CD14-positive monocyte (primary cell): ENCODE data around the gene PRAC1. TPM values are rescaled to one million over a fixed set of nuclear protein-coding genes. Genes with fewer than 3 reads are reported as not detected.

Experiments used
- DNase-seq, 3 donors: peaks; one replicate each; pipeline ENCODE4 v3.0.0-alpha.2; 2011 to 2022
- H2AFZ ChIP-seq: 2 replicates; pipeline ENCODE4 v1.6.0; 2012; ENCODE audit warnings: mild to moderate bottlenecking, low read depth, low read length, inconsistent platforms; ENCODE audit not compliant: insufficient read depth, poor library complexity, severe bottlenecking
- H3K27ac ChIP-seq, 2 donors: 1 replicate in 1 of 2; 2 replicates in 1 of 2; pipeline ENCODE4 v1.5.1; 2012 to 2013; ENCODE audit warnings: low read length in 2 of 2, control low read depth in 1 of 2, inconsistent platforms in 1 of 2, low read depth in 1 of 2, mild to moderate bottlenecking in 1 of 2
- H3K27me3 ChIP-seq, 2 donors: one replicate each; pipeline versions ENCODE4 v1.6.0 to v1.6.1; 2011 to 2013; ENCODE audit warnings: low read length in 2 of 2; ENCODE audit not compliant: control insufficient read depth in 2 of 2, insufficient read depth in 2 of 2
- H3K36me3 ChIP-seq, 2 donors: replicated peaks in 1 of 2; 1 replicate in 1 of 2; 2 replicates in 1 of 2; pipeline versions ENCODE4 v1.5.1 to v1.6.1; 2012 to 2013; ENCODE audit warnings: low read length in 2 of 2, control low read depth in 1 of 2, inconsistent platforms in 1 of 2, mild to moderate bottlenecking in 1 of 2; ENCODE audit not compliant: insufficient read depth in 2 of 2, control insufficient read depth in 1 of 2
- H3K4me1 ChIP-seq, 2 donors: 1 replicate in 1 of 2; 2 replicates in 1 of 2; pipeline versions ENCODE4 v1.5.1 to v1.6.1; 2012 to 2013; ENCODE audit warnings: low read length in 2 of 2, control low read depth in 1 of 2, inconsistent platforms in 1 of 2, mild to moderate bottlenecking in 1 of 2, moderate library complexity in 1 of 2; ENCODE audit not compliant: insufficient read depth in 2 of 2, control insufficient read depth in 1 of 2
- H3K4me2 ChIP-seq: replicated peaks from 2 replicates; pipeline ENCODE3; 2012; ENCODE audit warnings: low read length, moderate library complexity, mild to moderate bottlenecking; ENCODE audit not compliant: poor library complexity, severe bottlenecking; ENCODE audit errors: extremely low read depth
- H3K4me3 ChIP-seq, 3 experiments: fragments of 200-600 bp in 1 of 3; sonication (generic) in 1 of 3; replicated peaks in 1 of 3; 1 replicate in 2 of 3; 2 replicates in 1 of 3; pipeline ENCODE4 v1.5.1; 2011 to 2013; ENCODE audit warnings: low read length in 3 of 3, mild to moderate bottlenecking in 3 of 3, control low read depth in 2 of 3, low read depth in 2 of 3, inconsistent platforms in 1 of 3, moderate library complexity in 1 of 3
- H3K79me2 ChIP-seq: 2 replicates; pipeline ENCODE4 v1.6.0; 2012; ENCODE audit warnings: mild to moderate bottlenecking, control low read depth, inconsistent platforms, low read length, moderate library complexity; ENCODE audit not compliant: insufficient read depth
- H3K9ac ChIP-seq: 2 replicates; pipeline ENCODE4 v1.6.0; 2017; ENCODE audit warnings: low read length, mild to moderate bottlenecking; ENCODE audit not compliant: insufficient read depth, poor library complexity, severe bottlenecking
- H3K9me3 ChIP-seq, 2 donors: replicated peaks in 1 of 2; 1 replicate in 1 of 2; 2 replicates in 1 of 2; pipeline versions ENCODE4 v1.5.1 to v1.6.1; 2012 to 2013; ENCODE audit warnings: low read length in 2 of 2, control low read depth in 1 of 2; ENCODE audit not compliant: control insufficient read depth in 1 of 2, insufficient read depth in 1 of 2
- H4K20me1 ChIP-seq: 2 replicates; pipeline ENCODE4 v1.6.0; 2012; ENCODE audit warnings: mild to moderate bottlenecking, low read length, control low read depth, moderate library complexity; ENCODE audit not compliant: insufficient read depth
- H3K27ac Mint-ChIP-seq, 7 donors: one replicate each; pipeline ENCODE4 v1.8.0; 2020; ENCODE audit warnings: mild to moderate bottlenecking in 7 of 7, mixed read lengths in 7 of 7, moderate library complexity in 6 of 7, inconsistent platforms in 2 of 7
- H3K27me3 Mint-ChIP-seq, 3 donors: one replicate each; pipeline ENCODE4 v1.8.0; 2021 to 2022; ENCODE audit warnings: low read depth in 3 of 3, mild to moderate bottlenecking in 3 of 3, mixed read lengths in 3 of 3, moderate library complexity in 3 of 3, inconsistent platforms in 1 of 3
- H3K36me3 Mint-ChIP-seq, 2 donors: one replicate each; pipeline ENCODE4 v1.8.0; 2020; ENCODE audit warnings: mixed read lengths in 2 of 2, inconsistent platforms in 1 of 2, mild to moderate bottlenecking in 1 of 2
- H3K4me1 Mint-ChIP-seq: one replicate; pipeline ENCODE4 v1.8.0; 2020; ENCODE audit warnings: mild to moderate bottlenecking, mixed read lengths
- H3K4me3 Mint-ChIP-seq, 2 donors: one replicate each; pipeline ENCODE4 v1.8.0; 2020; ENCODE audit warnings: mild to moderate bottlenecking in 2 of 2, mixed read lengths in 2 of 2, moderate library complexity in 1 of 2
- H3K9me3 Mint-ChIP-seq, 7 donors: one replicate each; pipeline ENCODE4 v1.8.0; 2020 to 2022; ENCODE audit warnings: mixed read lengths in 7 of 7, mild to moderate bottlenecking in 6 of 7, moderate library complexity in 6 of 7, inconsistent platforms in 2 of 7
- WGBS: methylation state at CpG from one replicate; pipeline ENCODE4 v1.1.5; 2013; ENCODE audit warnings: missing lambda C conversion rate; ENCODE audit not compliant: insufficient coverage; 5-methylcytosine and 5-hydroxymethylcytosine counted together
- intact Hi-C, 2 donors: fragments of 100-400 bp; cut with micrococcal nuclease; formaldehyde crosslinking; loops; one replicate each; pipeline versions ENCODE4 v1.15.0 to v1.15.1; 2023
- polyA plus RNA-seq, 3 donors: library from polyadenylated mRNA; depleted of rRNA in 1 of 3; unstranded in 2 of 3; stranded (reverse) in 1 of 3; fragments of 300-500 nt in 2 of 3; fragments of >200 nt in 1 of 3; fragmentation: Illumina TruSeq in 2 of 3; gene quantifications; 1 replicate in 2 of 3; 2 replicates in 1 of 3; pipeline ENCODE4 v1.2.3, GENCODE V29; 2012 to 2021
- TF ChIP-seq, protein P1 (sequence below): fragments of 200-600 bp; IDR thresholded peaks from one replicate; pipeline ENCODE4 v1.8.0; 2022; ENCODE audit warnings: antibody characterized with exemption, mild to moderate bottlenecking

Gene PRAC1
- polyA plus RNA-seq, 3 donors, result not detected

DNA sequence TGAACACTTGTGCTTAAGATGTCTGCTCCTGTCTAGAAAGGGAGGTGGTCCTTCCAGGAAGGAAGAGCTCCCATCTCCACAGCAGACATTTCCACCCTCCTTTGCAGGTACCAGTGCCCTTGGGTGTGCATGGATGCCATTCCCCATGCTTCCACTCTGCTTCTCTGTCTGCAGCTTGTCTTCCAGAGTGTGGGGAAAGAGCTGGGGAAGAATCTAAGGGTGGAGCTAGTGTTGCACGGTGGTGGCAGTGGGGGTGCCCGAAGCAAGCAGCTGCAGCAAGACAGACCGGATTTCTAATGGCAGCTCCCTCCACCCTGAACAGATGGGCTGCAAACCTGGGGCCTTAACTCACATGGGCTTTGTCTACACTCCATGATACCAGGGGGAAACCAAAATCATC lies 28.9 kb upstream of the PRAC1 start:
- Histone ChIP-seq H3K27ac (no peak overlapping the region), H4K20me1 (no peaks in the 10 kb centered on the region), H3K4me3 (no peak overlapping the region), H3K79me2 (no peaks in the 10 kb centered on the region), H3K27me3 (peaks cover 99 to 100% of the 10 kb centered on the region in 2 donors), H3K9ac (no peak overlapping the region), H3K36me3 (no peaks in the 10 kb centered on the region), H3K9me3 (peaks cover 0 to 60% of the 10 kb centered on the region in 2 donors), H3K4me2 (no peak overlapping the region), H3K4me1 (peaks cover 19 to 23% of the 10 kb centered on the region in 2 donors), H2AFZ (no peak overlapping the region)
- TF ChIP-seq, protein P1, sequence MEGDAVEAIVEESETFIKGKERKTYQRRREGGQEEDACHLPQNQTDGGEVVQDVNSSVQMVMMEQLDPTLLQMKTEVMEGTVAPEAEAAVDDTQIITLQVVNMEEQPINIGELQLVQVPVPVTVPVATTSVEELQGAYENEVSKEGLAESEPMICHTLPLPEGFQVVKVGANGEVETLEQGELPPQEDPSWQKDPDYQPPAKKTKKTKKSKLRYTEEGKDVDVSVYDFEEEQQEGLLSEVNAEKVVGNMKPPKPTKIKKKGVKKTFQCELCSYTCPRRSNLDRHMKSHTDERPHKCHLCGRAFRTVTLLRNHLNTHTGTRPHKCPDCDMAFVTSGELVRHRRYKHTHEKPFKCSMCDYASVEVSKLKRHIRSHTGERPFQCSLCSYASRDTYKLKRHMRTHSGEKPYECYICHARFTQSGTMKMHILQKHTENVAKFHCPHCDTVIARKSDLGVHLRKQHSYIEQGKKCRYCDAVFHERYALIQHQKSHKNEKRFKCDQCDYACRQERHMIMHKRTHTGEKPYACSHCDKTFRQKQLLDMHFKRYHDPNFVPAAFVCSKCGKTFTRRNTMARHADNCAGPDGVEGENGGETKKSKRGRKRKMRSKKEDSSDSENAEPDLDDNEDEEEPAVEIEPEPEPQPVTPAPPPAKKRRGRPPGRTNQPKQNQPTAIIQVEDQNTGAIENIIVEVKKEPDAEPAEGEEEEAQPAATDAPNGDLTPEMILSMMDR, result no peak
- intact Hi-C loops, result no loop called here
- no peak for DNase-seq
- peak overlapping the region in 1 of 2 donors; percentile 81 for H3K4me3 Mint-ChIP-seq
- no peak overlapping the region for H3K27ac Mint-ChIP-seq
- WGBS, result 8% methylated on average over 2 of the region's 3 CpGs
- peaks cover 42% of the 10 kb centered on the region for H3K4me1 Mint-ChIP-seq
- peaks cover 0 to 49% (median 11%) of the 10 kb centered on the region in 7 donors for H3K9me3 Mint-ChIP-seq
- peaks cover 3 to 16% of the 10 kb centered on the region in 2 donors for H3K36me3 Mint-ChIP-seq
- H3K27me3 Mint-ChIP-seq, result peaks cover 97% of the 10 kb centered on the region in 3 donors

DNA sequence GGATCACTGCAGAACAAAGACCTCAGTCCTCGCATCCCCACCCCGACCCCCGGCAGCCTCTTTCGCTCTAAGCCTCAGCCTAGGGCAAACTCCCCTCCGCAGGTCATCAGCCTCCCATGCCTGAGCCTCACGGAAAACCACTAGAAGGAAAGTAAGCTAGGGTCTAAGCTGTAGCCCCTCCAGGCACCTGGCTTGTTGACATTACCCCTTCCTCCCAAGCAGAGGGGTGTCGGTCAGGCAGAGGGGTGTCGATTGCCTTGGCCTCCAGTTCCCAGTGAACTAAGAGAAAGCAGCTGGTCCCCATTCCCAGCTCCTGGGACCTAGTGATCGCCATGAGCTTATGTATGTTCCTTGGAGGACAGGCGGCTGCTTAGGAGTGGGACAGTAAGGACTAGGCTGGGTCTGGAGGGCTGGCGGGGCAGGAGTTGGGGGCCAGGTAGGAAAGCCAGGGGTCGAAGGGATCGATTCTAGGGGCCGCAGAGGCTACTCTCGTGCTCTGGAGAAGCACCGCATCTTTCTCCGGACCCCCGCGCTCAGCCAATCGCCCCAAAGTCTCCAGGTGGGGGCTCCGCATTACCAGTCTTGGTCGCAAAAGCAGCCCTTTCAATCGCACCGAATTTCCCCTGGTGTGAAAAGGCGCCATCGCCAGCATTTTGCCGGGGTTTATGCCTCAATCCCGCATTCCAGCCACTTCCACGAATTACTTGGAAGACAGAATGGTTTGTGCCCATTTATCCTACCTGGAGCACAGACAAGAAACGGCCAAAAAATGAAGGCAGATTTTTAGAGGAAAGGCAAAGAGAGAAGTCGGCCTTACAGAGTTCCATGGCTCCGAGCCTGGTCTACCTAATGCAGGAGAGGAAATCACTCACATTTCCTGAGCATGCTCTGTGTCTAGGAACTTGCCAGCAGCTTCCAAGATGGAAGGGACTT lies 27.6 kb upstream of the PRAC1 start:
- Histone ChIP-seq H3K4me1 (peaks cover 6 to 11% of the 10 kb centered on the region in 2 donors), H4K20me1 (no peaks in the 10 kb centered on the region), H3K9me3 (peaks cover 0 to 61% of the 10 kb centered on the region in 2 donors), H3K4me2 (no peak overlapping the region), H3K79me2 (no peaks in the 10 kb centered on the region), H2AFZ (no peak overlapping the region), H3K9ac (no peak overlapping the region), H3K4me3 (no peak overlapping the region), H3K36me3 (no peaks in the 10 kb centered on the region), H3K27me3 (peaks cover 100% of the 10 kb centered on the region in 2 donors), H3K27ac (no peak overlapping the region)
- H3K4me3 Mint-ChIP-seq, result peak overlapping the region in 1 of 2 donors; percentile 81
- WGBS, result 7% methylated on average over 25 of the region's 32 CpGs
- TF ChIP-seq, protein P1, result no peak
- intact Hi-C loops, result no loop called here
- no peak for DNase-seq
- peaks cover 40% of the 10 kb centered on the region for H3K4me1 Mint-ChIP-seq
- peaks cover 97 to 98% (median 97%) of the 10 kb centered on the region in 3 donors for H3K27me3 Mint-ChIP-seq
- H3K36me3 Mint-ChIP-seq, result peaks cover 3 to 19% of the 10 kb centered on the region in 2 donors
- no peak overlapping the region for H3K27ac Mint-ChIP-seq
- peaks cover 0 to 46% (median 11%) of the 10 kb centered on the region in 7 donors for H3K9me3 Mint-ChIP-seq
